Vagina (tissue), 2 donors: ENCODE results near the gene NOP16. TPM values are rescaled to one million over a fixed set of nuclear protein-coding genes. Genes with fewer than 3 reads are reported as not detected.
A peak's percentile ranks its signal among the peaks of the same experiment; 100 is the strongest.

Source experiments
- DNase-seq, 2 donors: peaks; one replicate each; pipeline ENCODE4 v3.0.0-alpha.2; 2017; ENCODE audit errors: extremely low spot score in 2 of 2
- H3K27ac ChIP-seq: fragments of 200-600 bp; sonication (generic); one replicate; pipeline ENCODE4 v1.5.1; 2019
- H3K27me3 ChIP-seq: fragments of 200-600 bp; sonication (generic); one replicate; pipeline ENCODE4 v1.5.1; 2019
- H3K36me3 ChIP-seq, 2 donors: fragments of 200-600 bp; sonication (generic); one replicate each; pipeline ENCODE4 v1.5.1; 2017 to 2019
- H3K4me1 ChIP-seq: fragments of 200-600 bp; sonication (generic); one replicate; pipeline ENCODE4 v1.5.1; 2019
- H3K4me3 ChIP-seq, 2 donors: fragments of 200-600 bp; sonication (generic); 1 replicate in 1 of 2; 2 replicates in 1 of 2; pipeline ENCODE4 v1.5.1; 2016 to 2019
- H3K9me3 ChIP-seq: fragments of 200-600 bp; sonication (generic); one replicate; pipeline ENCODE4 v1.5.1; 2019
- POLR2A ChIP-seq, 2 donors: fragments of 450-650 bp; IDR thresholded peaks; one replicate each; pipeline ENCODE4 v1.6.1; 2017; ENCODE audit warnings: antibody characterized with exemption in 2 of 2, mild to moderate bottlenecking in 2 of 2, moderate library complexity in 2 of 2
- POLR2AphosphoS5 ChIP-seq, 2 donors: sonication (generic); formaldehyde crosslinking; IDR thresholded peaks; one replicate each; pipeline ENCODE4 v1.9.0; 2017; ENCODE audit warnings: antibody characterized with exemption in 2 of 2, mild to moderate bottlenecking in 2 of 2, low read depth in 1 of 2; ENCODE audit not compliant: insufficient read depth in 1 of 2
- intact Hi-C: fragments of 100-400 bp; cut with DNase I; formaldehyde crosslinking; loops from one replicate; pipeline ENCODE4 v1.15.1; 2023
- total RNA-seq: library from RNA; depleted of rRNA; stranded (reverse); fragments of >200 nt; gene quantifications from one replicate; pipeline ENCODE4 v1.2.3, GENCODE V29; 2016
- TF ChIP-seq, protein P1 (sequence below), 3 experiments: fragments of 450-650 bp in 2 of 3; fragments of 200-600 bp in 1 of 3; sonication (generic) in 1 of 3; IDR thresholded peaks; one replicate each; pipeline ENCODE4 v1.5.1; 2017 to 2019; ENCODE audit warnings: antibody characterized with exemption in 3 of 3, mild to moderate bottlenecking in 2 of 3, moderate library complexity in 2 of 3

The NOP16 gene
- total RNA-seq, 1 donor from 2014 or later, result 48.6 TPM

DNA sequence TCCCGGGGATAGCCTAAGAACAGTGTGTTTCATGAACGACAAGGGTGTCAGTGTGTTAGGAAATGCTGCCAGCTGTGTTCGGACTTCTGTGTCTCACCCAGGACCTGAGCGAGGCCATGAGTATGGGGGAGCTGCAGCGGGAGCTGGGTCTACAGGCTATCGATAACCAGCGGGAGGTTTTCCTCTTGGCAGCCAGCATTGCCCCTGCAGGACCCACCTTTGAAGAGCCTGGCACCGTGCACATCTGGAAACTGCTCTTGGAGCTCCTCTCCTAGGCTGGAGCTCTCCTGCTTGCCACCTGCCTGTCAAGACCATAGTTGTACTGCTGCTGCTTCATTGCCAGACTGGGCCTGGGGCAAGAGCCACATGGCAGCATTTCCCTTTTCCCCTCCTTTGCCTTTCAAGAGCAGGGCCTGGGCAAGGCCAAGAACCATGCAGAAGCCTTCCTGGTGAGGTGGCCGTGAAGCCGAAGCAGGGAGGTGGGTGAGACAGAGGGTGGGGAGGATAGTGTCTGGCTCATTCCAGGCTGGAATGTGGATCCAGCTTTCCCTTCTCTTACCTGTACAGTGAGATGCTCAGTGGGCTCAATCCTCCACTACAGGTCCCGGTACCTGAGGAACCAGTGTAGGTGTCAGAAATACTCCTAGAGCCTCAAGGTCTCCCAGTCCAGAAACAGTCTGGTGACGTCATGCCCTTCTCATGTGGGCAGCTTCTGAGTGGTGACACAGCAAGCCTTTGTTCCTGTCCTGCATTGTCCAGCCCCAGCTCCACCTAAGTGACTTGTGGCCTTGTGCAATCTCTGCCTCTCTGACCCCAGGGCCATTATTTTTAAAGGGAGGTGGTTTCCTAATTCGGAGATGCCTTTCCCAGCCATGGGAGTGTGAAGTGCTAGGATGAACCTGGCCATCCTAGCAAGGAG lies 16.5 kb downstream of the NOP16 start:
- intact Hi-C loops, result no loop called here
- no peaks in the 10 kb centered on the region for H3K27me3 ChIP-seq
- no peak overlapping the region for H3K4me3 ChIP-seq
- no peak for DNase-seq
- no peak for TF ChIP-seq POLR2AphosphoS5 (IDR thresholded peaks at IDR 0.05; ENCODE audit: insufficient read depth in 1 of 2, low read depth in 1 of 2)
- TF ChIP-seq POLR2A (IDR thresholded peaks at IDR 0.05), result no peak
- TF ChIP-seq, protein P1, sequence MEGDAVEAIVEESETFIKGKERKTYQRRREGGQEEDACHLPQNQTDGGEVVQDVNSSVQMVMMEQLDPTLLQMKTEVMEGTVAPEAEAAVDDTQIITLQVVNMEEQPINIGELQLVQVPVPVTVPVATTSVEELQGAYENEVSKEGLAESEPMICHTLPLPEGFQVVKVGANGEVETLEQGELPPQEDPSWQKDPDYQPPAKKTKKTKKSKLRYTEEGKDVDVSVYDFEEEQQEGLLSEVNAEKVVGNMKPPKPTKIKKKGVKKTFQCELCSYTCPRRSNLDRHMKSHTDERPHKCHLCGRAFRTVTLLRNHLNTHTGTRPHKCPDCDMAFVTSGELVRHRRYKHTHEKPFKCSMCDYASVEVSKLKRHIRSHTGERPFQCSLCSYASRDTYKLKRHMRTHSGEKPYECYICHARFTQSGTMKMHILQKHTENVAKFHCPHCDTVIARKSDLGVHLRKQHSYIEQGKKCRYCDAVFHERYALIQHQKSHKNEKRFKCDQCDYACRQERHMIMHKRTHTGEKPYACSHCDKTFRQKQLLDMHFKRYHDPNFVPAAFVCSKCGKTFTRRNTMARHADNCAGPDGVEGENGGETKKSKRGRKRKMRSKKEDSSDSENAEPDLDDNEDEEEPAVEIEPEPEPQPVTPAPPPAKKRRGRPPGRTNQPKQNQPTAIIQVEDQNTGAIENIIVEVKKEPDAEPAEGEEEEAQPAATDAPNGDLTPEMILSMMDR (IDR thresholded peaks at IDR 0.05), result no peak
- no peak overlapping the region for H3K27ac ChIP-seq
- no peaks in the 10 kb centered on the region for H3K9me3 ChIP-seq
- no peaks in the 10 kb centered on the region for H3K4me1 ChIP-seq
- peaks cover 0 to 27% of the 10 kb centered on the region in 2 donors for H3K36me3 ChIP-seq

DNA sequence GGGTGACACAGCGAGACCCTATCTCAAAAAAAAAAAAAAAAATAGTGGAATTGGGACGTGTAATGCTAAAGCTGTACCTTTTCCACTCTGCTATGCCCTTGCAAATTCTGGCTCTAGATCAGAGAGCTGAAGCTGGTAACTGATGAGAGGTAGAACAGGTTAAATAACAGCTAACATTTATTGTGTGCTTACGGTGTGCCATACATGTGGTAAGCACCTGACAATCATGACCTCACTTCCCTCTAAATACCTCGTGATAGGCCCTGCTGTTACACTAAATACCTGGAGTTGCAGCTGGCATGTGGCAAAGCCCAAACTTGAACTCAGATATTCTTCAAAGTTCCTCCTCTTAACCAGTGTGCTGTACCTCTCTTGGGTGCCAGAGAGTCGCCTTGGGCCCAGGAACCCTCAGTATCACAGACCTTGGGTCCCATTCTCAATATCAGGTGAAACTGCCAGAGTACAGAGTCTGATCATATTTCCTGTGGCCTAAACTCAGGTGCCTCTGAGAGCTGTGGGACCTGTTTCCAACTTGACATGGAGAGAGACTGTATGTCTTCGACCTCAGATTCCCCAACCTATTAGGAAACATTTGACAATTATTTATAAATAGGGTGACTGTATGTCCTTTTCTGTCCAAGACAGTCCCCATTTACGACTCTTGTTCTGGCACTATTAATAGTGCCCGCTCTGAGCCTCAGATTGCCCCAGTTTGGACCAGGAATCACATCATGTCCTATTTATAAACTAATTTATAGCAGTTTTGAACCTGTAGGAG lies 18.3 kb downstream of the NOP16 start:
- DNase-seq, result no peak
- no peaks in the 10 kb centered on the region for H3K27me3 ChIP-seq
- peaks cover 8% of the 10 kb centered on the region for H3K4me1 ChIP-seq
- intact Hi-C loops, result no loop called here
- TF ChIP-seq POLR2A (IDR thresholded peaks at IDR 0.05) (no peak), POLR2AphosphoS5 (IDR thresholded peaks at IDR 0.05; ENCODE audit: insufficient read depth in 1 of 2, low read depth in 1 of 2) (no peak)
- TF ChIP-seq, protein P1 (IDR thresholded peaks at IDR 0.05), result no peak
- no peak overlapping the region for H3K27ac ChIP-seq
- no peak overlapping the region for H3K4me3 ChIP-seq
- H3K9me3 ChIP-seq, result no peaks in the 10 kb centered on the region
- peaks cover 0 to 27% of the 10 kb centered on the region in 2 donors for H3K36me3 ChIP-seq

- H3K27ac ChIP-seq, result no peak overlapping the region
- H3K27me3 ChIP-seq, result no peaks in the 10 kb centered on the region
- intact Hi-C loops, result no loop called here
- peaks cover 15% of the 10 kb centered on the region for H3K4me1 ChIP-seq
- no peak for DNase-seq
- no peaks in the 10 kb centered on the region for H3K9me3 ChIP-seq
- no peak overlapping the region for H3K4me3 ChIP-seq
- H3K36me3 ChIP-seq, result peaks cover 0 to 27% of the 10 kb centered on the region in 2 donors
- TF ChIP-seq, protein P1 (IDR thresholded peaks at IDR 0.05), result no peak
- TF ChIP-seq POLR2A (IDR thresholded peaks at IDR 0.05), result no peak
- TF ChIP-seq POLR2AphosphoS5 (IDR thresholded peaks at IDR 0.05; ENCODE audit: insufficient read depth in 1 of 2, low read depth in 1 of 2), result no peak
Observed at GRCh38 chr5:176368726-176369125, 19.7 kb downstream of the NOP16 start.

- Histone ChIP-seq H3K4me1 (peaks cover 21% of the 10 kb centered on the region), H3K9me3 (no peaks in the 10 kb centered on the region), H3K36me3 (peaks cover 0 to 25% of the 10 kb centered on the region in 2 donors), H3K27me3 (no peaks in the 10 kb centered on the region), H3K4me3 (peak overlapping the region; percentile 76 to 84), H3K27ac (peak overlapping the region; percentile 81)
- DNase-seq, result no peak
- TF ChIP-seq, protein P1 (IDR thresholded peaks at IDR 0.05), result no peak
- TF ChIP-seq POLR2AphosphoS5 (IDR thresholded peaks at IDR 0.05; ENCODE audit: insufficient read depth in 1 of 2, low read depth in 1 of 2), result no peak
- no peak for TF ChIP-seq POLR2A (IDR thresholded peaks at IDR 0.05)
- intact Hi-C loops, result no loop called here
Observed at GRCh38 chr5:176366232-176366894, 22.0 kb downstream of the NOP16 start.
